SH-SY5Y (cell line): ENCODE data around the gene NEURL2.

Experiments
- GATA2 ChIP-seq: IDR thresholded peaks from 2 replicates; pipeline ENCODE4 v1.6.1; 2011; ENCODE audit warnings: mild to moderate bottlenecking, low read depth, low read length
- GATA3 ChIP-seq: IDR thresholded peaks from 2 replicates; pipeline ENCODE4 v1.6.1; 2011; ENCODE audit warnings: low read depth, mild to moderate bottlenecking, low read length, moderate library complexity

DNA sequence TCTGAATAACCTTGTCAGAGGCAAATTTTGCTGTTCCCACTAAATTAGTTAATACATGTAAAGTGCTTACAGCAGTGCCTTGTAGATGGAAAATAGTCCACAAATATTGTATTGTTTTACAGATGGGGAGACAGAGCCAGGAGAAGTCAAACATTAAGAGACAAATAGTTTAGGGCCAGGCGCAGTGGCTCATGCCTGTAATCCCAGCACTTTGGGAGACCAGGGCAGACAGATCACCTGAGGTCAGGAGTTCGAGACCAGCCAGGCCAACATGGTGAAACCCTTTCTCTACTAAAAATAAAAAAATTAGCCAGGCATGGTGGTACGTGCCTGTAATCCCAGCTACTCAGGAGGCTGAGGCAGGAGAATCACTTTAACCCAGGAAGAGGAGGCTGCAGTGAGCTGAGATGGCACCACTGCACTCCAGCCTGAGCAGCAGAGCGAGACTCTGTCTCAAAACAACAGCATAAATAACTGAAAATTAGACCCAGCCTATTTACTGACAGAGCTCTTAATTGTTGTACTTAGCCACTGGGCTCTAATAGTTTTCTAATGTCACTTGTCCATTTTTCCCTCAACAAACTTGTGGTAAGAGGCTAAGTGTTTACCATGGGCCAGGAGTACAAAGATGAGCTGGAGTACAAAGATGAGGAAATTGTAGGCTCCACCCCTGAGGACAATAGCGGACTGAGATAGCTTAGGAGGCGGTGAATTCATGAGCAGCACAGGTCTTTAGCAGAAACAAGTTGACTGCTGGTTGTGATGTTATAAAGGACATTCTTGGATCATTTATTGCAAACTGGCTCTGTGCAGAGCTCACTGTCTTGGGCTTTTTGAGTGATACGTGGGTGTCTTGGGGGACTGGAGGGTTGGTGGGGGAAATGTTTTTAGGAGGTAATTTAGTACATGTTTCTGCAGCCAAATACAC lies 27.2 kb downstream of the NEURL2 start:
- TF ChIP-seq GATA3 (no peak), GATA2 (no peak)
